Keratinocyte (primary cell): ENCODE data around the gene INKA2.

ENCODE experiments used
- CTCF ChIP-seq, 3 experiments: IDR thresholded peaks in 1 of 3; conservative IDR thresholded peaks in 1 of 3; optimal IDR thresholded peaks in 1 of 3; 2 replicates in 2 of 3; 3 replicates in 1 of 3; pipeline versions ENCODE3 to v1.5.1; 2011; ENCODE audit warnings: low read length in 3 of 3, mild to moderate bottlenecking in 3 of 3, moderate library complexity in 2 of 3, control low read depth in 1 of 3, inconsistent platforms in 1 of 3; ENCODE audit not compliant: insufficient read depth in 2 of 3; ENCODE audit errors: extremely low read depth in 1 of 3
- EZH2 ChIP-seq: IDR thresholded peaks from one replicate; pipeline ENCODE4 v1.6.1; 2012; ENCODE audit warnings: inconsistent platforms, mild to moderate bottlenecking, low read length, moderate library complexity

GRCh38 chr1:111729946-111730681 is 9.1 kb downstream of the INKA2 start:
- TF ChIP-seq CTCF (optimal IDR thresholded peaks at IDR 0.05 in 1 of 3, IDR thresholded peaks at IDR 0.05 in 1 of 3, conservative IDR thresholded peaks at IDR 0.05 in 1 of 3; ENCODE audit: extremely low read depth in 1 of 3, insufficient read depth in 2 of 3, low read length in 3 of 3) = no peak
- TF ChIP-seq EZH2 = no peak
